GM21526 (cell line): ENCODE data around the gene OR4D11.
"Not testable (repeated sequence)": the region's sequence is repeated elsewhere in the genome, so short reads cannot be mapped to it uniquely, and the experiment has no call there.

Experiments
- ATAC-seq: cut with Tn5 transposase; IDR thresholded peaks from one replicate; pipeline ENCODE4 v1.9.1; 2021; ENCODE audit warnings: moderate library complexity; ENCODE audit not compliant: unreplicated experiment, low FRiP score

OR4D11 gene

DNA sequence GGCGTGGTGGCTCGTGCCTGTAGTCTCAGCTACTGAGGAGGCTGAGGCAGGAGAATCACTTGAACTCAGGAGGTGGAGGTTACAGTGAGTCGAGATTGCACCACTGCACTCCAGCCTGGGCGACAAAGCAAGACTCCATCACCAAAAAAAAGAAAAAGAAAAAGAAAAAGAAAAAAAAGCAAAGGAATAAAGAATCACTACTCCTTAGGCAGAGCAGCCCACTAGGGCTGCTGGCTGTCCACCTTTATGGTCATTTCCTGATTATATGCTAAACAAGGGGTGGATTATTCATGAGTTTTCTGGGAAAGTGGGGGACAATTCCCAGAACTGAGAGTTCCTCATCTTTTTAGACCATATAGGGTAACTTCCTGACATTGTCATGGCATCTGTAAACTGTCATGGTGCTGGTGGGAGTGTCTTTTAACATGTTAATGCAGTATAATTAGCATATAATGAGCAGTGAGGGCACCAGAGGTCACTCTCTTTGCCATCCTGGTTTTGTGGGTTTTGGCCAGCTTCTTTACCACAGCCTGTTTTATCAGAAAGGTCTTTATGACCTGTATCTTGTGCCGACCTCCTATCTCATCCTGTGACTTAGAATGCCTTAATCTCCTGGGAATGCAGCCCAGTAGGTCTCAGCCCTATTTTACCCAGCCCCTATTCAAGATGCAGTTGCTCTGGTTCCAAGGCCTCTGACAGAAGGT, 44.4 kb downstream of the OR4D11 start:
- ATAC-seq, result not testable (repeated sequence)

DNA sequence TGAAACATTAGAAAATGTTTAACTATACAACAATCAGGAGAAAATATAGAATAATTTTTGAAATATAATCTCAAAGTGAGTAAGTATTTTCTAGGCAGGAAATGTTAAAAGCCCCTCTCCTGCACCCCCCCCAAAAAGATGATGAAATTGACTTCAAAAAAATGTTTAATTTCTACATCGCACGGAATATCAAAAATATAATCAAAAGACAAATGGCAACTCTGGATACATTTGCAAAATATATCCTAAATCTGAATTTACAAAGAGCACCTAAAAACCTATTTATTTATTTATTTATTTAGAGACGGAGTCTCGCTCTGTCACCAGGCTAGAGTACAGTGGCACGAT, 44.9 kb downstream of the OR4D11 start:
- no peak for ATAC-seq

DNA sequence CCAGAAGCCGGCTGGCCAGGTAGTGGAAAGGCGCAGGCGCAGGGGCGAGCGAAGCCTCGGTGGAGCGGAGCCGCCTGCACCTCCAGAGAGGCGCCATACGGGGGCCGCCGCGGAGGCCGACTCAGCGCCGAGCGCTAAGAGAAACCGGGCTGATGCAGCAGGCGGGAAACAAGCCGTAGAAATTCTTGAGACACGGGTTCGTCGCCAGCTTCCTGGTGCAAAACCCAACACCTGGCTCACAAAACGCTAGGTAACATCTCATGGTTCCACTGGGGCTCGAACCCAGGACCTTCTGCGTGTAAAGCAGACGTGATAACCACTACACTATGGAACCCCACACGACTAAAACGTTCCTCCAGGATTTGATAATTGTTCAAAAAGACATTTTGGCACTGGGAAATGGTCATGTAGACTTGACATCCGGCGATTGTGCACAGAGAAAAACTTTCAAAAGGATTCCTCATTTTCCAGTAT, 47.0 kb downstream of the OR4D11 start:
- peak; percentile 87 for ATAC-seq

DNA sequence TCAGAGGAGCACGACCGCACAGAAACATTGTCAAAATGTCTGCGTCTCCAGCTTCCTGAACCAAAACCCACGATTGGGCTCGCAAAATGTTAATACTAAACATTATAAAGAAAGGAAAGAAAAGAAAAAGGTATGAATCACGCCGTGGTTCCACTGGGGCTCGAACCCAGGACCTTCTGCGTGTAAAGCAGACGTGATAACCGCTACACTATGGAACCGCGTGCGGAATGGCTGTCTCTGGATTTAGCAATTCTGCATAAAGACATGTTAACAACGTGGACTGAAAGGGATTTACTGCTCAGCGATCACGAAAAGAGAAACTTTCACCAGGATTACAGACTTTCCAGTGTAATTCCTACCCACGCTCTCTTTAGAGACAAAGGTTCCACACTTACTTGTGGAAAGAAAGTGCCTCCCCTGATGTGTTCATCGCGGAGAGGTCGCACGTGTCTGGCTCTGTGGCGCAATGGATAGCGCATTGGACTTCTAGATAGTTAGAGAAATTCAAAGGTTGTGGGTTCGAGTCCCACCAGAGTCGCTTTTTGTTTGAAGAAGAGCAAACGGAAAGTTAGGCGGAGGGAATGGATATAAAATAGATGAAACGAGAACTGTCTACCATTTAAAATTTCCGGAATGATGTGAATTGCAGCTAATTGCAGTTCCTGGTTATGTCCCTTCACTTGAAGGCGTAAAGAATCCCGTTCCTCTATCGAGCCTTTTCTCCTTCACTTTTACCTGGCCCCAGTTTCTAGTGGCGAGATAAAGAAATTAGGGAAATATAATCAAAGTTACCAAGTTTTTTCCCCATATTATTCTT, 47.7 kb downstream of the OR4D11 start:
- ATAC-seq, result peak; percentile 40

DNA sequence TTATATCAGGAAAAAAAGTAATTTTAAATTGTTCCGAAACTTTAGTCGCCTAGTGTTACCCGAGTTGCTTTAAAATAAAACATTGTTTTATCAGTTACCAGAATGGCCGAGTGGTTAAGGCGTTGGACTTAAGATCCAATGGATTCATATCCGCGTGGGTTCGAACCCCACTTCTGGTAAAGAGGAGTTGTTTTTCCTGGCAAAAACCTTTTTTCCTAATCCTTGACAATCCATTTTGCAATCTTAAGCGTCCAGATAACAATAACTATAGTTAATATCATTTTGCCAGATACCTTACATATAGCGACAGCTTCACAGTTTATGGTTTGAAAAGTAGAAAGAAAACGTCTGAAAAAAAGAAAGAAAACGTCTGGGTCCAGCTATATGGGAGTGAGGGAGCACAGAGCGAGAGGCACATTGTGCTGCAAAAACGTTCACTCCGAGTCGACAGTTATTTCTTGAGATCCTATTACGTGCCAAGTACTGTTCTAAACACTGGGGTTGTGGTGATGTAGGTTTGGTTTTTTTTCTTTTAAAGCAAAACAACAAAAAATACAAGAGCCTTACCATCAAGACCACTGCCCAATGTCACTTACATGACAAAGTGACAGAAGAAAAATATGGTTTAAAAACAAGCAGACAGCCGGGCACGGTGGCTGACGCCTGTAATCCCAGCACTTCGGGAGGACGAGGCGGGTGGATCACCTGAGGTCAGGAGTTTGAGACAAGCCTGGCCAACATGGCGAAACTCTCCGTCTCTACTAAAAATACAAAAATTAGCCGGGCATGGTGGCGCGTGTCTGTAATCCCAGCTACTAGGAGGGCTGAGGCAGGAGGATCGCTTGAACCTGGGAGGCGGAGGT, 48.5 kb downstream of the OR4D11 start:
- no peak for ATAC-seq

DNA sequence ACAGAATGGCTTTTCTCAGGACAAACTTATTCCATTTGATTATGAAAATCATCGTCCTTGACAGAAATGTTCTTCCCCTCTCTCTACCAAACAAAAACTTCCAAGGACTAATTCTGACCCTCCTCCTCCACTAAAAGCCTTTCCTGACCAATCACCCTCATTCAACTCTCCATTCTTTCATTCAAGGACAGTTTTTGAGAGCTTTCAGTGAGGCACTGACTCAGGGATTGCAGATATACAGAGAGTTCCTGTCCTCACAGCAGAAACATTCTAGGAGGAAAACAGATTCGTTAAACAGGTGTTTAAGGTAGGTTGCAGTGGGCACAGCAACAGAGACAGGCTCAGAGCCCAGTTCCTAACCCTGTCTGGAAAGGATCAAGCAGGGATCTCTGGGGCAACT, 49.5 kb downstream of the OR4D11 start:
- ATAC-seq, result no peak

DNA sequence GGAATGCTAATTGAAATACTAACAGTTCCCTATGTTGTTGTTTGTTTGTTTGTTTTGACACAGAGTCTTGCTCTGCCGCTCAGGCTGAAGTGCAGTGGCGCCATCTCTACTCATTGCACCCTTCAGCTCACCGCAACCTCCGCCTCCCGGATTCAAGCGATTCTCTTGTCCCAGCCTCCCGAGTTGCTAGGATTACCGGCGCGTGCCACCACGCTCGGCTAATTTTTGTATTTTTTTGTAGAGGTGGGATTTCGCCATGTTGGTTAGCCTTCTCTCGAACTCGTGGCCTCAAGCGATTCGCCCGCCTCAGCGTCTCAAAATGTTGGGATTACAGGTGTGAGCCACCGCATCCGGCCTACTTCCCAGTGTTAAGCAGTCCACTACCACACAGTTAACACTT, 49.9 kb downstream of the OR4D11 start:
- ATAC-seq, result no peak
